Endothelial cell of umbilical vein (primary cell): ENCODE data around the gene SPATS2L.

ENCODE experiments used
- CTCF ChIP-seq, 2 donors: IDR thresholded peaks; 1 replicate in 1 of 2; 2 replicates in 1 of 2; pipeline ENCODE4 v1.5.1; 2011; ENCODE audit warnings: low read length in 2 of 2, mild to moderate bottlenecking in 2 of 2, moderate library complexity in 2 of 2, control low read depth in 1 of 2, inconsistent platforms in 1 of 2, low read depth in 1 of 2; ENCODE audit not compliant: insufficient read depth in 1 of 2; ENCODE audit errors: extremely low read depth in 1 of 2
- EZH2 ChIP-seq: IDR thresholded peaks from 2 replicates; pipeline ENCODE4 v1.6.1; 2012; ENCODE audit warnings: borderline replicate concordance, low read depth, mild to moderate bottlenecking, moderate library complexity, low read length, inconsistent platforms; ENCODE audit not compliant: severe bottlenecking
- FOS ChIP-seq: IDR thresholded peaks from 2 replicates; pipeline ENCODE4 v1.6.1; 2011; ENCODE audit warnings: mild to moderate bottlenecking, low read length, moderate library complexity, borderline replicate concordance; ENCODE audit not compliant: insufficient read depth
- JUN ChIP-seq: IDR thresholded peaks from 2 replicates; pipeline ENCODE4 v1.6.1; 2011; ENCODE audit warnings: borderline replicate concordance, low read depth; ENCODE audit not compliant: insufficient read length, insufficient read depth
- MYC ChIP-seq: IDR thresholded peaks from one replicate; pipeline ENCODE4 v1.6.1; 2011; ENCODE audit warnings: mild to moderate bottlenecking, low read depth, low read length
- POLR2A ChIP-seq: IDR thresholded peaks from 2 replicates; pipeline ENCODE4 v1.6.1; 2012; ENCODE audit warnings: low read depth, mild to moderate bottlenecking, control low read depth, low read length
- POLR2AphosphoS5 ChIP-seq: IDR thresholded peaks from 2 replicates; pipeline ENCODE4 v1.6.1; 2012; ENCODE audit warnings: low read depth, mild to moderate bottlenecking, control low read depth, low read length, moderate library complexity; ENCODE audit not compliant: insufficient read depth
- TF ChIP-seq, protein P1 (sequence below): IDR thresholded peaks from 2 replicates; pipeline ENCODE4 v1.6.1; 2011; ENCODE audit not compliant: insufficient read depth, insufficient read length

GRCh38 chr2:200286578-200286977, 19.9 kb upstream of the SPATS2L start:
- TF ChIP-seq CTCF (IDR thresholded peaks at IDR 0.05; ENCODE audit: extremely low read depth in 1 of 2, insufficient read depth in 1 of 2, low read depth in 1 of 2, low read length in 2 of 2) (no peak), POLR2AphosphoS5 (no peak), EZH2 (no peak), POLR2A (no peak), MYC (no peak), FOS (no peak), JUN (no peak)
- TF ChIP-seq, protein P1, sequence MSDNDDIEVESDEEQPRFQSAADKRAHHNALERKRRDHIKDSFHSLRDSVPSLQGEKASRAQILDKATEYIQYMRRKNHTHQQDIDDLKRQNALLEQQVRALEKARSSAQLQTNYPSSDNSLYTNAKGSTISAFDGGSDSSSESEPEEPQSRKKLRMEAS, result no peak
